H9 (cell line): ENCODE results near the gene TBC1D17. TPM values are rescaled to one million over a fixed set of nuclear protein-coding genes. Genes with fewer than 3 reads are reported as not detected.

ENCODE experiments used
- DNase-seq: peaks from one replicate; pipeline ENCODE4 v3.0.0-alpha.2; 2017
- H2AFZ ChIP-seq: one replicate; pipeline ENCODE4 v1.6.1; 2013; ENCODE audit warnings: mild to moderate bottlenecking, low read length, control low read depth, moderate library complexity
- H2AK5ac ChIP-seq: 2 replicates; pipeline ENCODE4 v1.6.1; 2013; ENCODE audit warnings: low read length, control low read depth, mixed read lengths; ENCODE audit not compliant: insufficient read length
- H2BK120ac ChIP-seq: one replicate; pipeline ENCODE4 v1.6.1; 2013; ENCODE audit warnings: low read depth, mild to moderate bottlenecking, low read length, control low read depth, inconsistent platforms; ENCODE audit not compliant: poor library complexity, severe bottlenecking
- H2BK12ac ChIP-seq: 2 replicates; pipeline ENCODE4 v1.6.1; 2013; ENCODE audit warnings: low read length, control low read depth, mixed read lengths, low read depth; ENCODE audit not compliant: insufficient read length
- H2BK15ac ChIP-seq: 2 replicates; pipeline ENCODE4 v1.6.1; 2013; ENCODE audit warnings: low read depth, low read length, control low read depth
- H2BK20ac ChIP-seq: one replicate; pipeline ENCODE4 v1.6.1; 2013; ENCODE audit warnings: low read depth, mild to moderate bottlenecking, low read length, control low read depth, inconsistent platforms; ENCODE audit not compliant: poor library complexity, severe bottlenecking
- H2BK5ac ChIP-seq: 2 replicates; pipeline ENCODE4 v1.6.1; 2013; ENCODE audit warnings: low read length, control low read depth, mixed read lengths; ENCODE audit not compliant: insufficient read length
- H3K14ac ChIP-seq: 2 replicates; pipeline ENCODE4 v1.6.1; 2013; ENCODE audit warnings: low read length, control low read depth; ENCODE audit not compliant: insufficient read depth
- H3K18ac ChIP-seq: 2 replicates; pipeline ENCODE4 v1.6.1; 2013; ENCODE audit warnings: low read depth, mild to moderate bottlenecking, mixed read lengths, low read length, control low read depth; ENCODE audit not compliant: insufficient read length
- H3K23ac ChIP-seq: 2 replicates; pipeline ENCODE4 v1.6.1; 2013; ENCODE audit warnings: low read length, control low read depth, mixed read lengths, low read depth; ENCODE audit not compliant: insufficient read length
- H3K23me2 ChIP-seq: 2 replicates; pipeline ENCODE4 v1.6.1; 2013; ENCODE audit warnings: low read depth, mild to moderate bottlenecking, mixed read lengths, low read length, control low read depth; ENCODE audit not compliant: insufficient read length, poor library complexity, severe bottlenecking
- H3K27ac ChIP-seq: 2 replicates; pipeline ENCODE4 v1.5.1; 2013; ENCODE audit warnings: low read length, control low read depth, mixed read lengths, low read depth; ENCODE audit not compliant: insufficient read length
- H3K27me3 ChIP-seq: 2 replicates; pipeline ENCODE4 v1.6.1; 2013; ENCODE audit warnings: low read length, control low read depth, inconsistent platforms; ENCODE audit not compliant: insufficient read depth
- H3K4ac ChIP-seq: 2 replicates; pipeline ENCODE4 v1.6.1; 2013; ENCODE audit warnings: low read depth, mild to moderate bottlenecking, control low read depth, inconsistent platforms, low read length, moderate library complexity
- H3K4me1 ChIP-seq: 2 replicates; pipeline ENCODE4 v1.6.1; 2013; ENCODE audit warnings: low read length, control low read depth, inconsistent platforms; ENCODE audit not compliant: insufficient read depth
- H3K4me2 ChIP-seq: 2 replicates; pipeline ENCODE4 v1.6.1; 2013; ENCODE audit warnings: low read length, control low read depth, mixed read lengths; ENCODE audit not compliant: insufficient read length, insufficient read depth
- H3K56ac ChIP-seq: 2 replicates; pipeline ENCODE4 v1.6.1; 2013; ENCODE audit warnings: low read depth, mild to moderate bottlenecking, mixed read lengths, low read length, control low read depth; ENCODE audit not compliant: insufficient read length
- H3K79me1 ChIP-seq: 2 replicates; pipeline ENCODE4 v1.6.1; 2013; ENCODE audit warnings: low read depth, mild to moderate bottlenecking, moderate library complexity, low read length, control low read depth, inconsistent platforms; ENCODE audit not compliant: insufficient read depth, poor library complexity, severe bottlenecking
- H3K79me2 ChIP-seq: 2 replicates; pipeline ENCODE4 v1.6.1; 2013; ENCODE audit warnings: low read length, control low read depth, inconsistent platforms; ENCODE audit not compliant: insufficient read depth
- H3K9ac ChIP-seq: 2 replicates; pipeline ENCODE4 v1.6.1; 2013; ENCODE audit warnings: low read length, control low read depth, mixed read lengths; ENCODE audit not compliant: insufficient read length; ENCODE audit errors: extremely low read depth
- H3K9me3 ChIP-seq: one replicate; pipeline ENCODE4 v1.6.1; 2013; ENCODE audit warnings: low read depth, low read length, inconsistent platforms; ENCODE audit not compliant: control insufficient read depth
- H3T11ph ChIP-seq: one replicate; pipeline ENCODE4 v1.6.1; 2013; ENCODE audit warnings: mild to moderate bottlenecking, low read length, control low read depth, inconsistent platforms
- H4K20me1 ChIP-seq: one replicate; pipeline ENCODE4 v1.6.1; 2013; ENCODE audit not compliant: control insufficient read depth, insufficient read length, insufficient read depth
- H4K5ac ChIP-seq: 2 replicates; pipeline ENCODE4 v1.6.1; 2013; ENCODE audit warnings: low read depth, mild to moderate bottlenecking, mixed read lengths, low read length, control low read depth; ENCODE audit not compliant: insufficient read length
- H4K8ac ChIP-seq: replicated peaks from 2 replicates; pipeline ENCODE4 v1.6.1; 2013; ENCODE audit warnings: low read length, control low read depth, mixed read lengths, low read depth; ENCODE audit not compliant: insufficient read length
- H4K91ac ChIP-seq: 2 replicates; pipeline ENCODE4 v1.6.1; 2013; ENCODE audit warnings: low read depth, mild to moderate bottlenecking, moderate library complexity, mixed read lengths, low read length, control low read depth; ENCODE audit not compliant: insufficient read length
- H3K27ac Mint-ChIP-seq, 3 experiments: 2 replicates in 2 of 3; 3 replicates in 1 of 3; pipeline ENCODE4 v1.8.0; 2020 to 2021; ENCODE audit warnings: mixed read lengths in 3 of 3, mild to moderate bottlenecking in 1 of 3, moderate library complexity in 1 of 3
- H3K27me3 Mint-ChIP-seq: 2 replicates; pipeline ENCODE4 v1.8.0; 2021; ENCODE audit warnings: low read depth, mild to moderate bottlenecking, moderate library complexity, mixed read lengths
- H3K36me3 Mint-ChIP-seq, 3 experiments: 2 replicates in 2 of 3; 3 replicates in 1 of 3; pipeline ENCODE4 v1.8.0; 2020 to 2021; ENCODE audit warnings: low read depth in 3 of 3, mixed read lengths in 3 of 3; ENCODE audit not compliant: insufficient read depth in 1 of 3
- H3K4me1 Mint-ChIP-seq, 2 experiments: 2 replicates each; pipeline ENCODE4 v1.8.0; 2020; ENCODE audit warnings: mixed read lengths in 2 of 2
- H3K4me3 Mint-ChIP-seq, 2 experiments: 2 replicates in 1 of 2; 3 replicates in 1 of 2; pipeline ENCODE4 v1.8.0; 2020 to 2021; ENCODE audit warnings: mild to moderate bottlenecking in 2 of 2, mixed read lengths in 2 of 2, moderate library complexity in 1 of 2
- H3K9me3 Mint-ChIP-seq, 2 experiments: 2 replicates in 1 of 2; 3 replicates in 1 of 2; pipeline ENCODE4 v1.8.0; 2020; ENCODE audit warnings: mild to moderate bottlenecking in 2 of 2, mixed read lengths in 2 of 2, moderate library complexity in 1 of 2
- WGBS: extraction: QIAGEN DNeasy Blood & Tissue Kit; methylation state at CpG from one replicate; pipeline ENCODE4 v1.1.7; 2013; ENCODE audit warnings: missing lambda C conversion rate, low lambda C conversion rate, mixed read lengths; ENCODE audit not compliant: insufficient read length; ENCODE audit errors: extremely low coverage; 5-methylcytosine and 5-hydroxymethylcytosine counted together
- total RNA-seq: library from RNA; stranded (reverse); gene quantifications from 2 replicates; pipeline ENCODE4 v1.2.1, GENCODE V29; 2021
- TF ChIP-seq, protein P1 (sequence below): fragments of 200-600 bp; sonication (generic); conservative IDR thresholded peaks from 3 replicates; pipeline ENCODE4 v1.8.0; 2021; ENCODE audit warnings: antibody characterized with exemption, mild to moderate bottlenecking

Gene TBC1D17
- total RNA-seq, 1 experiment from 2014 or later: 33.6 TPM

DNA sequence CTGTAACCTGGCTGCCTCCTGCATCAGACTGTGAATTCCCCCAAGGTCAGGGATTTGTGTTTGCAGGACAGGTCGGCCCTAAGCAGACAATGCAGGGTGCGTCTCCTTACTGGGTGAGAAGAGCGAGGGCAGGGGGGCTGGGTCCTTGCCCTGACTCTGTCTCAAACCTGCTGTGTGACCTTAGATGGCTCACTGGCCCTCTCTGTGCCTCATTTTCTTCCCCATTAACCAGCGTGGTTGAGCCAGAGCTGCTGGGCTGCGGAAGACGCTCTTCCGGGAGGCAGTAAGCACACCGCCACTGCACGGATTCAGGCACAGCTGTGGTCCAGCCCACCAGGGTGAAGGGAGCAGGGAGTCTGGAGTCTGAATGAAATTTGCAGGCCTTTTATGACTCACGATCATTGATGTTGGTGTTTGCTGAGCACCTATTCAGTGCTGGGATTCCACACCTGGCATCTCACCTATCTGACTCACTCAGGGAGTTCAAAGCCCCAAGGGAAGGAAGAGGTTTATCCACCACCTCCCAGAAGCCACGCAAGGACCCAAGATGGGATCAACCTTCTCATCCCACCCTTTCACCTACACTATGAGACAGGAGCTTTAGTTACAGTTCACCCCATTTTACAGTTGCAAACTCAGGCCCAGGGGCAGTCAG, 2.9 kb upstream of the TBC1D17 start:
- H3K79me2 ChIP-seq: no peaks in the 10 kb centered on the region; the same call in 1 of the 2 replicates
- no peak overlapping the region for H2BK12ac ChIP-seq

More for the DNA sequence above, 2.9 kb upstream of the TBC1D17 start:
- H3K36me3 Mint-ChIP-seq: peaks cover 11 to 22% (median 15%) of the 10 kb centered on the region in 3 experiments
- Histone ChIP-seq H3K4me2 (no peak overlapping the region), H4K20me1 (no peaks in the 10 kb centered on the region), H3K27ac (no peak overlapping the region), H2BK5ac (no peak overlapping the region), H2BK120ac (no peak overlapping the region), H3K56ac (no peak overlapping the region), H2BK15ac (no peak overlapping the region), H2AFZ (no peak overlapping the region), H3K79me1 (no peaks in the 10 kb centered on the region), H3K23me2 (peaks cover 17% of the 10 kb centered on the region), H3T11ph (no peak overlapping the region), H3K4me1 (peaks cover 2% of the 10 kb centered on the region; the same call in 1 of the 2 replicates), H3K27me3 (no peaks in the 10 kb centered on the region), H3K4ac (no peak overlapping the region), H4K5ac (no peak overlapping the region), H4K91ac (no peak overlapping the region), H3K23ac (no peak overlapping the region), H4K8ac (no peak overlapping the region), H3K9me3 (no peaks in the 10 kb centered on the region), H3K18ac (no peak overlapping the region), H3K9ac (no peak overlapping the region), H3K14ac (no peak overlapping the region), H2AK5ac (no peak overlapping the region), H2BK20ac (no peak overlapping the region)
- TF ChIP-seq, protein P1, sequence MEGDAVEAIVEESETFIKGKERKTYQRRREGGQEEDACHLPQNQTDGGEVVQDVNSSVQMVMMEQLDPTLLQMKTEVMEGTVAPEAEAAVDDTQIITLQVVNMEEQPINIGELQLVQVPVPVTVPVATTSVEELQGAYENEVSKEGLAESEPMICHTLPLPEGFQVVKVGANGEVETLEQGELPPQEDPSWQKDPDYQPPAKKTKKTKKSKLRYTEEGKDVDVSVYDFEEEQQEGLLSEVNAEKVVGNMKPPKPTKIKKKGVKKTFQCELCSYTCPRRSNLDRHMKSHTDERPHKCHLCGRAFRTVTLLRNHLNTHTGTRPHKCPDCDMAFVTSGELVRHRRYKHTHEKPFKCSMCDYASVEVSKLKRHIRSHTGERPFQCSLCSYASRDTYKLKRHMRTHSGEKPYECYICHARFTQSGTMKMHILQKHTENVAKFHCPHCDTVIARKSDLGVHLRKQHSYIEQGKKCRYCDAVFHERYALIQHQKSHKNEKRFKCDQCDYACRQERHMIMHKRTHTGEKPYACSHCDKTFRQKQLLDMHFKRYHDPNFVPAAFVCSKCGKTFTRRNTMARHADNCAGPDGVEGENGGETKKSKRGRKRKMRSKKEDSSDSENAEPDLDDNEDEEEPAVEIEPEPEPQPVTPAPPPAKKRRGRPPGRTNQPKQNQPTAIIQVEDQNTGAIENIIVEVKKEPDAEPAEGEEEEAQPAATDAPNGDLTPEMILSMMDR: no peak
- no peak for DNase-seq
- no peaks in the 10 kb centered on the region for H3K9me3 Mint-ChIP-seq
- no CpG with 5 or more reads among the region's 11 CpGs for WGBS
- peak overlapping the region in 1 of 2 experiments; percentile 43; a peak in 3 of 5 replicates for H3K4me3 Mint-ChIP-seq
- peaks cover 23 to 31% of the 10 kb centered on the region in 2 experiments for H3K4me1 Mint-ChIP-seq
- H3K27ac Mint-ChIP-seq: peak overlapping the region in 2 of 3 experiments; percentile 45 to 86; a peak in 4 of 7 replicates
- no peaks in the 10 kb centered on the region for H3K27me3 Mint-ChIP-seq
